DMS153 (cell line): ENCODE measurements around the gene PTBP1.
"Not testable (repeated sequence)": the region's sequence is repeated elsewhere in the genome, so short reads cannot be mapped to it uniquely, and the experiment has no call there.

Source experiments
- DNase-seq: peaks from one replicate; lab custom pipeline; 2025; lab: John Stamatoyannopoulos, UW

PTBP1 gene

GRCh38 chr19:810883-811489, 13.7 kb downstream of the PTBP1 start:
- no peak for DNase-seq

- DNase-seq: no peak
Measured at GRCh38 chr19:811506-812048, 14.3 kb downstream of the PTBP1 start.

- DNase-seq: no peak
Measured at GRCh38 chr19:812049-812746, 14.9 kb downstream of the PTBP1 start.

- no peak for DNase-seq
Measured at GRCh38 chr19:812747-813218, 15.5 kb downstream of the PTBP1 start.

- no peak for DNase-seq
Measured at GRCh38 chr19:813219-814151, 16.2 kb downstream of the PTBP1 start.

GRCh38 chr19:814152-815078, 17.2 kb downstream of the PTBP1 start:
- DNase-seq: no peak

GRCh38 chr19:815079-815774, 18.0 kb downstream of the PTBP1 start:
- no peak for DNase-seq

GRCh38 chr19:815775-816499, 18.7 kb downstream of the PTBP1 start:
- DNase-seq: no peak

GRCh38 chr19:816500-816857, 19.2 kb downstream of the PTBP1 start:
- no peak for DNase-seq

GRCh38 chr19:820212-820611, 23.0 kb downstream of the PTBP1 start:
- DNase-seq: not testable (repeated sequence)

- DNase-seq: no peak
Measured at GRCh38 chr19:821231-821824, 24.1 kb downstream of the PTBP1 start.

GRCh38 chr19:821825-822503, 24.7 kb downstream of the PTBP1 start, which contains the start of gene PLPPR3:
Gene PLPPR3 (minus strand): TSS chr19:821955. CDS start chr19:821559, 396 bp downstream.
- no peak for DNase-seq

- no peak for DNase-seq
Measured at GRCh38 chr19:823565-824121, 26.4 kb downstream of the PTBP1 start.

GRCh38 chr19:824885-825284, 27.6 kb downstream of the PTBP1 start:
- no peak for DNase-seq

- DNase-seq: no peak
Measured at GRCh38 chr19:825897-826644, 28.8 kb downstream of the PTBP1 start.

GRCh38 chr19:827314-827709, 30.1 kb downstream of the PTBP1 start:
- no peak for DNase-seq

GRCh38 chr19:827710-828321, 30.6 kb downstream of the PTBP1 start, which contains the start of gene AZU1:
Gene AZU1 (plus strand): TSS chr19:827837. CDS start chr19:827847, 10 bp downstream.
- DNase-seq: no peak
